Iris pigment epithelial cell (primary cell): ENCODE results near the gene TTC9.

Experiments
- DNase-seq: peaks from one replicate; pipeline ENCODE4 v3.0.0-alpha.2; 2011; ENCODE audit warnings: low read depth

The TTC9 gene

DNA sequence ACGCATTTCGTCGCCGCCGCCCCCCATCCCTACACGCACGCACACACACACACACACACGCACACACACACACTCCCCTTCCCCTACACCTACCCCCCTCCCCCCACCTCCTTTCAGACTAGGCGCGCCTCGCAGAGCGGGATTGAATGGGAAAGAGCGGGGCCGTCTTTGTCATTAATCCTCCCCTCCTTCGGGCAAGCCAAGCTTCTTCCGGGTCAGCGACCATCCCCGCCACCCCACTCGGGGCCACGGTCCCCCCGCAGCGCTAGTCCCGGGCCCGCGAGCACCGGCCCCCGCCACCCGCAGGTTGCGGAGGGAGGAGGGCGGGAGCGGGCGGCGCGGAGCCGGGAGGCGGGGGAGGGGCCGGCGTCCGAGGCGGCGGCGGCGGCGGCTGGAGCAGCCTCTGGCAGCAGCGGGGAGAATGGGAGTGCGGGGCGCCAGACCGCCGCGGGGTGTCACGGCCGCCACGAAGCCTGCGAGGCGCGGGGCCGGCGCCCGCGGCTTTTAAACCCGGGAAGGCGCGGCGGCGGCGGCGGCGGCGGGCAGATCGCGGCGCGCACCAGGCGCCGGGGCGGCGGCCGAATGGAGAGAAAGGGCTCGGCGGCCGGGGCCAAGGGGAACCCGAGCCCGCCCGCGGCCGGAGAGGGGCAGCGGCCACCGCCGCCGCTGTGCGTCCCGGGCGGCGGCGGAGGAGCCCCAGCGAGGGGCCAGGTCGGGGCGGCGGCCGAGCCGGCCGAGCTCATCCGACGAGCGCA lies at the start of gene TTC9:
Gene TTC9, plus strand, starts transcription at position 369 of the 755 bp plus-strand sequence. Its CDS starts 214 bp downstream, at position 583.
- DNase-seq = no peak

DNA sequence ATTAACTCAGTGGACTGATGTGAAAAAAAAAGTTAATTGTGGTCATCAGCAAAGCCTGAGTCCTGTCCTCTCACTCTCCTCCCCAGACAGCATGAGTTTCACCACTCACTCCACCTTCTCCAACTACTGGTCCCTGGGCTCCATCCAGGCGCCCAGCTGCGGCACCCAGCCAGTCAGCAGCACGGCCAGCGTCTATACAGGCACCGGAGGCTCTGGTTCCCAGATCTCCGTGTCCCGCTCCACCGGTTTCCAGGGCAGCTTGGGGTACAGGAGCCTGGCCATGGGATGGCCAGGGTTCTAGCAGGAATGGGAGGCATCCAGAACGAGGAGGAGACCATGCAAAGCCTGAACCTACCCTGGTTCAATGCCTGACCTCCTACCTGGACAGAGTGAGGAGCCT lies 47.3 kb upstream of the TTC9 start:
- no peak for DNase-seq

DNA sequence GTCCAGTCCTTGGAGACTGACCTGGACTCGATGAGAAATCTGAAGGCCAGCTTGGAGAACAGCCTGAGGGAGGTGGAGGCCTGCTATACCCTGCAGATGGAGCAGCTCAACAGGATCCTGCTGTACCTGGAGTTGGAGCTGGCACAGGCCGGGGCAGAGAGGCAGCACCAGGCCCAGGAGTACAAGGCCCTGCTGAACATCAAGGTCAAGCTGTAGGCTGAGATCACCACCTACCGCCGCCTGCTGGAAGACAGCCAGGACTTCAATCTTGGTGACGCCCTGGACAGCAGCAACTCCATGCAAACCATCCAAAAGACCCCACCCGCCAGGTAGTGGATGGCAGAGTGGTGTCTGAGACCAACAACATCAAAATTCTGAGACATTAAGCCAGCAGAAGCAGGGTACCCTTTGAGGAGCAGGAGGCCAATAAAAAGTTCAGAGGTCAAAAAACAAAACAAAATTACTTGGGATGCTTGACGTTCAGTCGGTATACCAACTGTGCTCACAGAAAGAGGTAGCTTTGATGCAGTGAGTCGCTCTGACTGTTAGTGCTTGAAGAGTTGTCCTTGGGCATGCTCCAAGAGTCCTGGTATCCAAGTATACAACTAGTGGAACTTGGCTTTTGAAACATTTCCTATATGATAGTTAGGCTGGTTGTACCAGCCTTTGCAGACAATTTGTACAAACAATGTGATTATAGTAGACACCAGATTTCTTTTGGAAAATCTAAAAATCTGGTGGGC lies 46.1 kb upstream of the TTC9 start:
- peak; percentile 26 for DNase-seq

DNA sequence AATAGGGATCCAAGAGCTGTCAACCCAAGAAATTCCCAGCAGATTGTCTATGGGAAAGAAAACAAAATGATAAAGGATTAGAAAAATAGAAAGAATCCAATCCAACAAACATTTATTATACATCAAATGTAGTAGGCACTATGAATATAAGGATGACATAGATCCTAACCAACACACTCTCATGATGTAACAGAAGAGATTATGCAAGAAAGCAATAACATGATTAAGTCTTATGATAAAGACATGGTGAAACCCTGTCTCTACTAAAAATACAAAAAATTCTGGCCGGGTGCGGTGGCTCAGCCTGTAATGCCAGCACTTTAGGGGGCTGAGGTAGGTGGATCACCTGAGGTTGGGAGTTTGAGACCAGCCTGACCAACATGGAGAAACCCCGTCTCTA lies 44.0 kb upstream of the TTC9 start:
- no peak for DNase-seq

DNA sequence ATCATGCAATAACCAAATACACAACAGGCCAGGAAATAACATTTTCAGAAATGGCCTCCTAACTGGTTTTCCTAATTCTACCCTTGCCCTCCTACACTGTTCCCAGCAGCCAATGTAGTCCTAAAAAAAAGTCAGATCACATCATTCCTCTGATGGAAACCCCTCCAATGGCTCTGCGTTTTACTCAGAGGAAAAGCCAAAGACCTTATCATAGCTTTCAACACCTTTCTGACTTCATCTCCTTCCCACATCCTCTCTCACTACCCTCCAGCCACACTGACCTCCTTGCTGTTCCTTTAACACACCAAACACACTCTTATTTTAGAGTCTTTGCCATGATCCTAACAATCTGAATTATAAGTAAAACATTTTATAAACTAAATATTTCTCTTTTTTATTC lies 42.4 kb upstream of the TTC9 start:
- no peak for DNase-seq

DNA sequence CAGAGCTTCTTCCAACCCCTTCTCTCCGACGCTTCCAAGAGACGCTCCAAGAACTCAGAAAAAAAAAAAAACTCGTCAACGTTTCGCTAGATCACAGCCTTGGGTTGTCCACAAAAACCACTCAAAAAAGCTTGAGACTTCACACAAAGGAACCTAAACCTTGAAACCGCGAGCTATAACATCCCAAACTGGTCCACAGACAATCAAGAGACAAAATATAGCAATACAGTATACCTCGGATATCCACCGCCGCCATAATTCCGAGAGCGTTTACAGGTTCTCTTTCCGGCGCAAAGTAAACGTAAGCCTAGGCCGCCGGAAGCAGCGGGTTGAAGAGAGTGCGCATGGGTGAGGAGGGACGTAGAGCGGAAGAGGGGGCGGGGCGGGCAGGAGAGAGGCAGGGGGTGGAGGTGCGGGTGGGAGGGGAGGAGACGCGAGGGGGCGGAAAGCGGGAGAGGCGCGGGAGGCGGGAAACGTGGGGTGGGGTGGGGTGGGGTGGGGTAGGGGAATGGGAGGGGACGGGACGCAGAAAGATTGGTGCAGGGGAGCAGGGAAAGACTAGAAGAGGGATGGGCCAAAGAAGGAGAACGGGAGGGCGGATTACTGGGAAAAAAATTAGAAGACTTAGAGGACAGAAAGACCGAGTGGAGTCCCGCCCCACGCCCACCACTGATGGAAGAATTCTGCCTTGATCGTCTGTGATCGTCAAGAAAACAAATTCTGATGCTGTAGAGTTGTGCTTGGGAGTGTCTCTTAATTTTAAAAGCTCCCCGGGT lies 41.1 kb upstream of the TTC9 start, which contains the start of gene MED6:
Gene MED6, minus strand, starts transcription at position 274 of the 776 bp plus-strand sequence. Its CDS starts 18 bp downstream, at position 256.
- peak; percentile 95 for DNase-seq

DNA sequence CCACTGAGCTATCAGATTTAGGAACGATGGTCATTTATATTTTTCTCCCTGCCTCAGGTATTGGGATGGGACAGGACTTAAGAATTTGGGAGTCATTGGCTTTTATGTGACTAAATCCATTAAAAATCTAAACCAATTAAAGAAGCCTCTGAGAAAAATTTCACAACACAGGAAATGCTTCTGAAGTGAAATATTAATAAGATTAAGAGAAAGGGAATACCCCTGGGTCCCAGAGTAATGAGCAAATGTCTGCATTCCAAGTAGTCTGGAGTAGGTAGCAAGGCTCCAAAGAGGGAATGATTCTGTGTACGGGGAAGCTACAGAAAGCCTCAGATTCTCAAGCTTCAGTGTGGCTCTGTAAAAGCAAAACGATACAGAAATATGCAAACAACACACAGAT lies 40.6 kb upstream of the TTC9 start:
- DNase-seq = peak; percentile 77

DNA sequence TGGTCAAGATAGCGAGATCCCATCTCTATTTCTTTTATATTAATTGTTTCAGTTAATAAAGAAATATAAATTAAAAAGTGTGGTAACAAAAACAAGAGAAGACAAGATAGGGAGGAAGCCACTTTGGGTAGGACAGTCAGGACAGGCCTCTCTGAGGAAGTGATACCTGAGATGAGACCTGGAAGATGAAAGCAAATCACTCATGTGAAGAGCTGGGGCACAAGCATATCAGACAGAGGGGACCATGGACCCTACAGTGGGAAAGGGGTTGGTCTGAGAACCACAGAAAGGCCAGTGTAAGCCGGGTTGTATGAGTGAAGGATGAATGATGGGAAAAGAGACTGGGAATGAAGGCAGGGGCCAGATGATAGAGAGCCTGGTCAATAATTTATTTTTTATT lies 39.5 kb upstream of the TTC9 start:
- no peak for DNase-seq

DNA sequence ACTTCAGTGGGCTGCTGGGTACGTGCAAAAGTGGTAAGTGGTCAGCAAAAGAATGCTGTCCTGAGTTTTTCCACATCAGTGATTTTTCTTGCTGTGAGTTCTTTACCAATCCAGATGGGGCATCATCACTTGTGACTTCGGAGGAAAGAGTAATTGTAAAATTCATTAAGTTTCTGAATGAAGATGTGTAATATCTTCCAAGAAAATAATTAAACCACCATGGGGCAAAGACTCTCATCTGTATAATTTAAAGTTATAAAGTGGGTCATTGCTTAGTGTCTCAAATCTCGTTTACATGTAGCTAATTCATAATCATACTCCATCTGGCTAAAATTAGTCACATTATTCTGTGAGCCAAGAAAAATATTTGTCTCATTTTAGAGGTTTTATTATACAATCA lies 30.5 kb upstream of the TTC9 start:
- no peak for DNase-seq

DNA sequence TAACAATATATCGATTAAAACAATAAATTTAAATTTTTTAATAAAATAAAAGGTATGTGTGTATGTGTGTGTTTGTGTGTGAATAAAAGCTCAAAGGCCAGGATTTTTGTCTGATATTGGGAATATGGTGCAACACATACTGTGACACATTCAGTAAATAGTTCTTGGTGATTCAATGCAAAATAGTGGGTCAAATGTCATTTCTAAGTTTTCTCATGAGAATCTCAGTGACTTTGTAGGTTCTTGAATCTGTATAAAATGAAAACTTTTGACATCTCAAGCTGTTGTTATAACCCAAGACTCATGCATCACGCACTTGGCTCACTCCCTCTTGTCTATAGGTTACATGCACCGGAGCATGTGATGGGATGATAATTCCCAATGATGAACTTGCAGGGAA lies 25.1 kb upstream of the TTC9 start:
- no peak for DNase-seq

DNA sequence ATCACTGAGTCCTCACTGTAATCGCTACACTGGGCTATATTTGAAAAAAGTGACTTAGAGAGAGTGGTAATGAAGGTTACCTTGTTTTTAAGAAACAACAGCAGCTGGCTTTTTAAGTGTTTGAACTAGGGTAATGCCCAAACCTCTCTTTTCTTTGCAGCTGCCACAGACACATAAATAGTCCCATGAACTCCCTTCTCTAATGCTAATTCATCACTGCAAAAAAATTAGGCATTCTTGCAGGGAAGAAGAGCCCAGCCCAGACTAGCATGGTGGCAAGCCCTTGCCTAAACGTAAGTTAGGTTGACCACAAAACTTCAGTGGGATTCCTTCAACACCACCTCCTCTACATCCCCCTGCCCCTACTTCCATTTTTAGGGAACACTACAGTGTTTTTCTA lies 23.4 kb upstream of the TTC9 start:
- no peak for DNase-seq

DNA sequence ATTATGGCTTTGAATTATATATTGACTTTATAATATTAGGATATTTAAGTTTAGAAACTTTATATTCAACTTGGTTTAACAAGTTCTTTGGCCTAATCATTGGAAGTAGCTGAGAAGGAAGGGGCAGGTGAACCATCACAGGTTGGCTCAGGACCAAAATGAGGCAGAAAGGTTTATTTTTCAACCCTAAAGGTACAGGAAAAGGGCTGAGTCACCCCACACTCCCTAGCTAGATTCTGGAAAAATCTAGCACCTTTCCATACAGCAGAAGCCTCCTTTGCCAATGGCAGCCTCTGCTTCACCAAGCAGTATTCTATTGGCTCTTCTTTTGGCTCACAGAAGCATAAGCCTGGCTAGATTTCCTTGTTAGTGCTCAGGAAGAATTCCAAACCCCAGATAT lies 22.0 kb upstream of the TTC9 start:
- DNase-seq = no peak

DNA sequence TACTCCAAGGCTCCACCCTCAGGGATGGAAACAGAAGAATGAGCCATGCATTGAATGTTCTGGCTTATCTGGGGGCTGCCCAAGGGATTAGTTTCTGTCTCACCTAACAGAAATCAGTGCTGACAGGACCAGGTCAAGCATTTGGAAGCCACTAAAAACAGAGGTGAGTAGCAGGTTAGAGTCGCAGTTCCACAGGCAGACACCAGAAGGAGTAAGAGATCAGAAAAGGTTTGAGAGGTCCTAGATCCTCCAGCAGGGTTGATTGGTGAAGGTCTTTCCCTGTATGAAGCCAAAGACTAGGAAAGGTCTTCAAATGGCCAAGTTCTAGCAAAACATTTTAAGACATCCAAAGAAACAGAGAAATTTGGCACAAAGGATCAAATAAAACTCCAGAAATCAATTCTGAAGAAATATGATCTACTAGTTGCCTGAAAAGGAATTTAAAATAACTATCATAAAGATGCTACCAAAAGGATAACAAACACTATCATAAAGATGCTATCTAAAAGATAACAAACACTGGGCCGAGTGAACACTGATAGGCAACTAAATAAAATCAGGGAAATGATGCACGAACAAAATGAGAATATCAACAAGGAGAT lies 19.5 kb upstream of the TTC9 start:
- DNase-seq = peak; percentile 47

DNA sequence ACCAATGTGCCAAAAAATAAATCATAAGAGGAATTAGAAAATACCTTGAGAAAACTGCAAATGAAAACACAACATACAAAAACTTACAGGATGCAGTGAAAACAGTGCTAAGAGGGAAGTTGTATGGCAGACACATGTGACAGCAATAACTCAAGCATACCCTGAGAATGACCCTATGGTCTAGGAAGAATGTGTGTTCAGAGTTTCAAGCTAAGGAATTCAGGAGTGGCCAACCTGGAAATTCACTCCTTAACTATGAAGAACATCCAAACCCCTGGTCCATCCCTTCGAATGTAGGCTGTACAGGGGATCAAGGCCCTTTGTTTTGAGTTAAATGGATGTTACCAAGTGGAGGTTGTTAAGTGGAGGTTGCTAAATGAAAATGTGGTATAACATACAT lies 16.7 kb upstream of the TTC9 start:
- DNase-seq = no peak

DNA sequence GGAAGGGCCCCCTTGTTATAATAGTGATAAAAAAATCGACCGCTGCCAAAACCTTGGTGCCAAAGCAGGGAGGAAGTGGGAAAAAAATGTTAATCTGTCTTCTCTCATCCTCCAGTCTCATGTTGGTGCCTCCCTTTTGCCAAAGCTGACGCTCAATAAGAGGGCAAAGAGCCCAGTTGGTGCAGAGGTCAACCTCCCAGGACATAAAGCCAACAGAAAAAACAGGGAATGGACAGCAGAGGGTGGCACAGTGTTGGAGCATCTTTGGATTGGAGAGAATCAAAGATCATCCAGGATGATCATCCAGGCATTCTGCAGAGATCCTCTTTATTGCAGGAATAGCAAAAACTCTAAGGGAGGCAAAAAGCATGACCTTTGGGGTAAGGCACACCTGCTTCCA lies 9.8 kb upstream of the TTC9 start:
- no peak for DNase-seq

DNA sequence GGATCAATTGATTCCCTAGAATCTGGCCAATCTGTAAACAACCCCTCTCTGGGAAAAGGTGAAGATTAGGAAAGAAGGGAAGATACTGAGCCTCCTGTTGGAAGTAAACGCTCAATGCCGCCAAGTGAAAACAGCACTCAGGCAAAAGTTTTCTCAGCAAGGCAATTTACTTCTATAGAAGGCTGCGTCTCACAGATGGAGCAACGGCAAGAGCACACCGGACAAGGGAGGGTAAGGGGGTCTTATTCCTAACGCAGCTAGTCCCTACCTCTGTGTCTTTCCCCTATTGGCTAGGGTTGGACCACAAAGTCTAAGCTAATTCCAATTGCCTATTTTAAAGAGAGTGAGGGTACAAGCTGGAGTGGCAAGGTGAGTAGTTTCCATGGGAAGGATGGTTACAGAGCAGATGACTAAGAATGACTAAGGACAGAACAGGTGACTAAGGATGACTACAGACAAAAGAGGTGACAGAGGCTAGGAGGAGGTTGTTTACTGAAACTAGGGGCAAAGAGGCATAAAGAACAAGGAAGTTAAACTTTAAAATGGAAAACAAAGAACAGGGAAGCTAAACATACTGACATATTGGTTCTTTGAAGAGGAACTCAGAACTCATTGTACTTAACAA lies 5.6 kb upstream of the TTC9 start:
- no peak for DNase-seq

DNA sequence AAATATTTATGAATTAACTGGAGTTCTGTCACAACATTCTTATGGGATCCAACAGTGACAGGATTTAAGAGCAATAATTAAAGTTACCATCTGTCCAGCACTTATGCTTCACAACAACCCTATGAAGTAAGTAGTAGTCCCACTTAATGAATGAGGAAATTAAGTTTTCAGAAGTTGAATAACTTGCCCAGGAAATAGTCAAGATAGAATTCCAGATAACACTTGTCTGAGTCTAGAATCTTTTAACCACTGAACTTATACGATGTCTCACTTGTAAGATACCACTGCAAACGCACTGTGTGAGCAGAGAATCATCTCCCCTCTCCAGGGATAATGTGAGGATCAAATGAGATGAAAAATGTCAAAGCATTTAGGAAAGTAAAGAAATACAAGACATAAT lies 3.3 kb upstream of the TTC9 start:
- DNase-seq = no peak

DNA sequence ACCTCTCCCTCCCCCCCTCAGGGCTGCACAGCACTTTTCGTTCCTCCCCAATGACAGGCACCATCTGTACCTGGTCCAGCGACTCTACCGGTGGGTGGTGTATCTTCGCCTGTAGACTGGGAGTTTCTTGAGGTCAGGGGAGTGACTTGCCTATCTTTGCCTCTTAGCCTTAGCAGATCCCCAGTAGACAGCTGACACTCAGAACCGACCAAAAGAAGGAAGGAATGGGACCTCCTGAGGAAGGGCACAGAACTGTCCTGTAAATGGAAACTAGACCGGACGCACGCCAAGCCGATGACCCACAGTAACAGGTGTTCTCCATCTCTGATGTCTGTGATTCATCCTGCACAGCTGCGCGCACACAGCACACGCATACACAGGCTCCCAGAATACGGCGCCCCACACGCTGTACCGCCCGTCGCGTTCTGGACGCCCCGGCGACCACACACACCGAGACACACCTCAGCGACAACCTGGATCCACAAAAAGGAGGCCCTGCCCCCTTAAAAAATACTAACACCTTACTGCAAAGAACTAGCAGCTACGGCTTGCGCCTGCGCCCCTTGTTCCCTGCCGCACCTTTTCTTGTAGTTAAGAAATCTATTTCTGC lies 673 bp upstream of the TTC9 start:
- DNase-seq = peak; percentile 28

DNA sequence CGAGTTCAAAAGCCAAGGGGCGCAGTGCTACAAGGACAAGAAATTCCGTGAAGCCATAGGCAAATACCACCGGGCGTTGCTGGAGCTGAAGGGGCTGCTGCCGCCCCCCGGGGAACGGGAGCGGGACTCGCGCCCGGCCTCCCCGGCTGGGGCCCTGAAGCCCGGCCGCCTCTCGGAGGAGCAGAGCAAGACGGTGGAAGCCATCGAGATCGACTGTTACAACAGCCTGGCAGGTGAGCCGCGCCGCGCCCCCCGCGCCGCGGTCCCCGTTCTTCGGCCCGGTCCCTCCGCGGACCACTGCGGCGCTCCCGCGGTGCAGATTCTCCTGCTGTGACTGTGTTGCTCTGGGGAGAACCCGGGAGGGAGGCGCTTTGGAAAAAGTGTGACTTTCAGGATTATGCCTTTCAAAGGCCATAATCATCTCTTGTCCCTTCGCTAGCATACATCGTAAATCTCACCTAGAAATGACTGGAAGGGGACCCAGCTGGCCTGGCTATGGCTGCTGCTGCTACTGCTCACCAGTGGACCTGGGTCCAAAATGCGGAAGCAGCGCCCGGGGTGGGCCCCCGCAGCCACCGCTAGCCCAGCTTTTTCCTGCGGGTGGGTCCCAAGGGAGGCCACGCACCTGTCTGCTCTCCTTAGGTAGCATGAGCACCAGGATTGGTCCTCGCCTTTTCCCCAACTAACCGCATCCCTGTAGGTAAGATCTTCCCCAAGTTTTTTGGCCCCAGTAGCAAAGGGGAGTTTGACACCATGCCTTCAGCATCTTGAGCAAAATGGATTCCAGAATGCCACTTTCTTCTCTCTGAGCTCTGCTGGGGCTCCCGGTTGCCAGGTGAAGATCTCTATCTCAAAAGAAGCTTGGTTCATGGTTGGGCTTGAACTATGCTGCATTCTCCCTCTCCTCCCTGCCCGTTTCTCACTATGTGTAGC lies 853 bp downstream of the TTC9 start:
- DNase-seq = no peak

DNA sequence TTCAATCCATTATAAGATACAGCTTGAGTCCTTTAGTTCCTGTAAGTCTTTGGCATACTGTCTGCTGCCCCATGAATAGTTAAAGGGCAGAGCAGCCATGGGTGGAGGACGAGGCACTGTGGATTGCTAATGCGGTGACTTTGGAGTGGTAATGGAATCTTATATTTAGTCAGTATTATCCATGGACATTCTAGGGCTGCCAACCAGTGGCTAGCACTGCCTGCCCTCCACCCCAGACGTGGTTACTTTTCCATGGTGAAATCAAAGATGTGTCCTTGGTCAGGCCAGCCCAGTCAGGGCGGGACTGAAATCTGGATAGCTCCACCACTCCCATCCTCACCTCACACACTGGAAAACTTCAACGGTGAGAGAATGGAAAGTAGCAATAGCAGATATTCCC lies 2.3 kb downstream of the TTC9 start:
- no peak for DNase-seq
